T-helper 2 cell treated with Interferon-gamma antibody and Interleukin-4, amounts not matched to agents 5 μg/mL and 100 μg/mL, for 36 hours (primary cell): Measurements from ENCODE around the gene DNAJC10.
"Not testable (repeated sequence)": the region's sequence is repeated elsewhere in the genome, so short reads cannot be mapped to it uniquely, and the experiment has no call there.

ENCODE experiments used
- DNase-seq: peaks from one replicate; pipeline ENCODE4 v3.0.0; 2021; ENCODE audit warnings: low spot score
- H3K27ac Mint-ChIP-seq: one replicate; pipeline ENCODE4 v1.8.0; 2021; ENCODE audit warnings: mild to moderate bottlenecking, mixed read lengths
- H3K27me3 Mint-ChIP-seq: one replicate; pipeline ENCODE4 v1.8.0; 2021; ENCODE audit warnings: low read depth, mixed read lengths
- H3K36me3 Mint-ChIP-seq: one replicate; pipeline ENCODE4 v1.8.0; 2021; ENCODE audit warnings: low read depth, mixed read lengths
- H3K4me1 Mint-ChIP-seq: one replicate; pipeline ENCODE4 v1.8.0; 2021; ENCODE audit warnings: low read depth, mixed read lengths
- H3K4me3 Mint-ChIP-seq: one replicate; pipeline ENCODE4 v1.8.0; 2022; ENCODE audit warnings: mild to moderate bottlenecking, moderate library complexity, mixed read lengths
- H3K9me3 Mint-ChIP-seq: one replicate; pipeline ENCODE4 v1.8.0; 2021; ENCODE audit warnings: mixed read lengths

The DNAJC10 gene, protein sequence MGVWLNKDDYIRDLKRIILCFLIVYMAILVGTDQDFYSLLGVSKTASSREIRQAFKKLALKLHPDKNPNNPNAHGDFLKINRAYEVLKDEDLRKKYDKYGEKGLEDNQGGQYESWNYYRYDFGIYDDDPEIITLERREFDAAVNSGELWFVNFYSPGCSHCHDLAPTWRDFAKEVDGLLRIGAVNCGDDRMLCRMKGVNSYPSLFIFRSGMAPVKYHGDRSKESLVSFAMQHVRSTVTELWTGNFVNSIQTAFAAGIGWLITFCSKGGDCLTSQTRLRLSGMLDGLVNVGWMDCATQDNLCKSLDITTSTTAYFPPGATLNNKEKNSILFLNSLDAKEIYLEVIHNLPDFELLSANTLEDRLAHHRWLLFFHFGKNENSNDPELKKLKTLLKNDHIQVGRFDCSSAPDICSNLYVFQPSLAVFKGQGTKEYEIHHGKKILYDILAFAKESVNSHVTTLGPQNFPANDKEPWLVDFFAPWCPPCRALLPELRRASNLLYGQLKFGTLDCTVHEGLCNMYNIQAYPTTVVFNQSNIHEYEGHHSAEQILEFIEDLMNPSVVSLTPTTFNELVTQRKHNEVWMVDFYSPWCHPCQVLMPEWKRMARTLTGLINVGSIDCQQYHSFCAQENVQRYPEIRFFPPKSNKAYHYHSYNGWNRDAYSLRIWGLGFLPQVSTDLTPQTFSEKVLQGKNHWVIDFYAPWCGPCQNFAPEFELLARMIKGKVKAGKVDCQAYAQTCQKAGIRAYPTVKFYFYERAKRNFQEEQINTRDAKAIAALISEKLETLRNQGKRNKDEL

GRCh38 chr2:182715892-182716649 lies at the start of gene DNAJC10:
Gene DNAJC10, plus strand, starts transcription at chr2:182716257. Its CDS starts 1,830 bp downstream, at chr2:182718087.
- Mint-ChIP-seq H3K9me3 (no peaks in the 10 kb centered on the region), H3K27me3 (peaks cover 12% of the 10 kb centered on the region), H3K4me3 (no peak within 1 kb of the TSS), H3K4me1 (peaks cover 11% of the 10 kb centered on the region), H3K27ac (no peak within 1 kb of the TSS), H3K36me3 (peaks cover 3% of the 10 kb centered on the region)
- DNase-seq, result peak; percentile 89

DNA sequence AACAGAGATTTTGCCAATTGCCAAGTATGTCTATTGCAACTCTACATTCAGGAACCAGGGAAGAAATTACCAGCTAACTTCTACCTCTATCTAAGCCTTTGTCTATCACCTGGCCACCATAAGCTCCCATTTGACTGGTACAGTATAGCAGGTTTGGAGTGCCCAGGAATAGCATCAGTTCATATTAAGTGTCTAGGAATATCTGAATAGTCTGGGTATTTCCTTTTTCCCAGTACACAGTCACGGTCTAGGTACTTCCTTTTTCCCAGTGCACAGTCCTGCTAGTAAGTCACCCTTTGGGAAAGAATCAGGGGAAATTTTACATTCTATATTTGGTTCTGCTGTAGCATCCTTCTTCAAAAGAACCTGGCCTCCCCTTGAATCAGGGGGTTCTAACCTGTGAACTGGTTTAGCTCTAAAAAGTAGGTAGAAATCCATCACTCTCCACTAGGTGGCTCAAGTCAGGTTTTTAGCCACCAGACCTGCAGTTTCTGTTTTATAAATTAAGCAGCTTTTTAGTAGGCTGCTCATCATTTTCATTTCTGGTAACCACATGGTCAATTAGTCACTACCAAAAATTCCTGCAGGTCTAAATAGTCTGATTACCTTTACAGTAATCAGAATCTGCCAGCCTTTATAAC lies 49.3 kb upstream of the DNAJC10 start:
- Mint-ChIP-seq H3K4me3 (no peak overlapping the region), H3K27ac (no peak overlapping the region), H3K4me1 (no peaks in the 10 kb centered on the region), H3K9me3 (no peaks in the 10 kb centered on the region), H3K27me3 (peaks cover 14% of the 10 kb centered on the region), H3K36me3 (no peaks in the 10 kb centered on the region)
- DNase-seq, result no peak

DNA sequence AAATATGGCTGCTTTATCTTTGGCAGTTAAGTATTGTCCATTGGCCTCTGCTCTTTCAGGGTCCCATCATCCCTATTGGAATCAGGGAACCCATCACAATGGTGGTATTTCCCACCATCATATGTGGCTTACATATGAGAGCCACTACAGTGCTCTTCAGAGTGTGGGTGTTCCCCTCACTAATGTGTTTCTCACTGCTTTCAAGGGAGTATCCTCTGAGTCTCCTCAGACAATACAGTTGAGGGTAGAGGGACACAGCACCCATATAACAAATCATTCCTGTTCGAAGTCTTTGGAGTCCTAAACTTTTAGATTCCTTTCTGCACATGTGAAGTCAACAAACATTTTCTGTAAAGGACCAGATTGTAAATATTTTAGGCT lies 48.8 kb upstream of the DNAJC10 start:
- Mint-ChIP-seq H3K27me3 (peaks cover 13% of the 10 kb centered on the region), H3K4me1 (no peaks in the 10 kb centered on the region), H3K27ac (no peak overlapping the region), H3K9me3 (no peaks in the 10 kb centered on the region), H3K36me3 (no peaks in the 10 kb centered on the region), H3K4me3 (no peak overlapping the region)
- DNase-seq, result no peak

DNA sequence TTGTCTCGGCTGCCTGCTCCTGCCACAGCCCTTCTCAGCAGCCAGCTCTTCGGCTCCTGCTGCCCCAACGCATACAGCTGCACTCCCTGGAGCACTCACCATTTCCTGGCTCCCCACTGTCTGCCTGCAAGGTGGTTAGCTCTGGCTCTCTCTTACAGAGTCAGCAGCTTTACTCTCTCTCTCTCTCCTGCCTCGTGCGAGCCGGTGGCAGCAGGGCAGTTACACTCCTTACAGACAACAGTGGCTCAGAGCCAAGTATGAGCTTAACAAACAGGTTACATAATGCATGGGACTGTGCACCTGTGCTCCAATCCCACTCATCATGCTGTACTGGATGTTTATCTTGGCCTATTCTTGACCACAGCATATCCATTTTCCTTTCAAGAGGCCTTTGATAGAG lies 47.4 kb upstream of the DNAJC10 start:
- H3K9me3 Mint-ChIP-seq, result no peaks in the 10 kb centered on the region
- H3K27ac Mint-ChIP-seq, result no peak overlapping the region
- peaks cover 3% of the 10 kb centered on the region for H3K27me3 Mint-ChIP-seq
- no peak overlapping the region for H3K4me3 Mint-ChIP-seq
- no peak for DNase-seq
- no peaks in the 10 kb centered on the region for H3K36me3 Mint-ChIP-seq
- no peaks in the 10 kb centered on the region for H3K4me1 Mint-ChIP-seq

DNA sequence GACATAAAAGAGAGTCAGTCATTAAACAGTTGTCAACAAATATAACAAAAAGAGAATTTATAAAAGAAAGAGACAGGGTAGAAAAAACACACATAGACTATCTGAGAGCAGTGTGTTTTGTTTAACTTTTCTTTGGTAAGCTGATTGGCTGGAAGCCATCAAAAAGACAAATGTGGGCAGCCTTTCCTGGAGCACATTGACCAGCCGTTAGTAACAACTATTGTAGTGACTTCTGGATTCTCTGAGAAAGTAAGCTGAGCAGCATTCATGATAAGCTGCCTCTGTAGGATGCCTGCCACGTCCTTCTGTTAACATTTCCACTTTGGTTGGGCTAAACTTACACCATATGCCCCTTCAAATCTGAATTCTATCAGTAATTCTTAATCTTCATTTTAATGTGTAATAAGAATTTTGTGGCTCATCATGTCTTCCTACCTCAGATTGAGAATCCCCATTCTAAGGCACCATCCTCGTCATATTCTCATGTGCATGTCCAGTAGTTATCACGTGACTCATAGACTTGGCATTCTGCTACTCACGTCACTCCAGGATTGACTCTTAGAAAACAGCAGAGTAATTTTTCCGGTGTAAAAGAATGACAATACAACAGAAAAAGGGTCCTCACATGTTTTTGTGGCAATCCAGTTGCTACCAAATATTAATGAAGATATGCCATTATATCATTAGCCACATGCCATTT lies 43.4 kb upstream of the DNAJC10 start:
- DNase-seq, result no peak
- H3K27me3 Mint-ChIP-seq, result peaks cover 7% of the 10 kb centered on the region
- H3K9me3 Mint-ChIP-seq, result no peaks in the 10 kb centered on the region
- H3K36me3 Mint-ChIP-seq, result no peaks in the 10 kb centered on the region
- no peak overlapping the region for H3K27ac Mint-ChIP-seq
- no peak overlapping the region for H3K4me3 Mint-ChIP-seq
- H3K4me1 Mint-ChIP-seq, result no peaks in the 10 kb centered on the region

DNA sequence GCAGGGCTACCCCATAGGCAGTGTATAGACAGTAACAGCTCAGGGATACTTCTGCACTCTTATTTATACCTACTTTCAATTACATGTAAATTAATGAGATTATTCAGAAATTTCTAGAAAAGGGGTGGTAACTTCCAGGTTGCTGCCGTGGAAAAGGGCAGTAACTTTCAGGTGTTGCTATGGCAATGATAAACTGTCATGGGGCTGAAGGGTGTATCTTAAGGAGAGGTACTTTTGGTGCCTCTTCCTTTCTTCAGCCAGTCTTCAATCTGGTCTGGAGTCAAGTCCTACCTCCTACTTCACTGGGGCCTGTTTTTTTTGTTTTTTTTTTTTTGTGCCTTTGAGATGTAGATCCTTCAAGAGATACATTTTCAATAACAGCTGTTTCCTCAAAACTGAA lies 35.2 kb upstream of the DNAJC10 start:
- peaks cover 9% of the 10 kb centered on the region for H3K27me3 Mint-ChIP-seq
- DNase-seq, result no peak
- no peak overlapping the region for H3K27ac Mint-ChIP-seq
- no peak overlapping the region for H3K4me3 Mint-ChIP-seq
- no peaks in the 10 kb centered on the region for H3K4me1 Mint-ChIP-seq
- H3K36me3 Mint-ChIP-seq, result no peaks in the 10 kb centered on the region
- no peaks in the 10 kb centered on the region for H3K9me3 Mint-ChIP-seq

- Mint-ChIP-seq H3K4me1 (no peaks in the 10 kb centered on the region), H3K27ac (no peak overlapping the region), H3K4me3 (no peak overlapping the region), H3K27me3 (peaks cover 4% of the 10 kb centered on the region), H3K36me3 (no peaks in the 10 kb centered on the region), H3K9me3 (no peaks in the 10 kb centered on the region)
- DNase-seq, result no peak
Observed at GRCh38 chr2:182682210-182682609, 33.8 kb upstream of the DNAJC10 start.

GRCh38 chr2:182685559-182685958 lies 30.5 kb upstream of the DNAJC10 start:
- no peaks in the 10 kb centered on the region for H3K36me3 Mint-ChIP-seq
- peaks cover 8% of the 10 kb centered on the region for H3K27me3 Mint-ChIP-seq
- DNase-seq, result no peak
- no peak overlapping the region for H3K27ac Mint-ChIP-seq
- H3K4me1 Mint-ChIP-seq, result no peaks in the 10 kb centered on the region
- no peaks in the 10 kb centered on the region for H3K9me3 Mint-ChIP-seq
- no peak overlapping the region for H3K4me3 Mint-ChIP-seq

DNA sequence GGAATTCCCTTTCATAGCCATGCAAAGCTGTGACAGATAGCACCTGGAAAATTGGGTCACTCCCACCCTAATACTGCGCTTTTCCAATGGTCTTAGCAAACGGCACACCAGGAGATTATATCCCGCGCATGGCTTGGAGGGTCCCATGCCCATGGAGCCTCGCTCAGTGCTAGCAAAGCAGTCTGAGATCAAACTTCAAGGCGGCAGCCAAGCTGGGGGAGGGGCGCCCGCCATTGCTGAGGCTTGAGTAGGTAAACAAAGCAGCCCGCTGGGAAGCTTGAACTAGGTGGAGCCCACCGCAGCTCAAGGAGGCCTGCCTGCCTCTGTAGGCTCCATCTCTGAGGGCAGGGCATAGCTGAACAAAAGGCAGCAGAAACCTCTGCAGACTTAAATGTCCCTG lies 29.3 kb upstream of the DNAJC10 start:
- not testable (repeated sequence) for H3K27me3 Mint-ChIP-seq, H3K9me3 Mint-ChIP-seq, H3K36me3 Mint-ChIP-seq, H3K4me1 Mint-ChIP-seq, H3K27ac Mint-ChIP-seq, H3K4me3 Mint-ChIP-seq, DNase-seq

- H3K27me3 Mint-ChIP-seq, result peaks cover 8% of the 10 kb centered on the region
- H3K27ac Mint-ChIP-seq, result no peak overlapping the region
- peaks cover 3% of the 10 kb centered on the region for H3K9me3 Mint-ChIP-seq
- H3K36me3 Mint-ChIP-seq, result no peaks in the 10 kb centered on the region
- H3K4me1 Mint-ChIP-seq, result no peaks in the 10 kb centered on the region
- no peak overlapping the region for H3K4me3 Mint-ChIP-seq
- no peak for DNase-seq
Observed at GRCh38 chr2:182694189-182694588, 21.9 kb upstream of the DNAJC10 start.

- H3K4me1 Mint-ChIP-seq, result no peaks in the 10 kb centered on the region
- no peak for DNase-seq
- H3K36me3 Mint-ChIP-seq, result no peaks in the 10 kb centered on the region
- H3K27me3 Mint-ChIP-seq, result peaks cover 8% of the 10 kb centered on the region
- H3K9me3 Mint-ChIP-seq, result peaks cover 3% of the 10 kb centered on the region
- no peak overlapping the region for H3K27ac Mint-ChIP-seq
- H3K4me3 Mint-ChIP-seq, result no peak overlapping the region
Observed at GRCh38 chr2:182695776-182696175, 20.3 kb upstream of the DNAJC10 start.

- Mint-ChIP-seq H3K4me3 (no peak overlapping the region), H3K27ac (no peak overlapping the region), H3K4me1 (no peaks in the 10 kb centered on the region), H3K9me3 (no peaks in the 10 kb centered on the region), H3K36me3 (no peaks in the 10 kb centered on the region), H3K27me3 (peaks cover 8% of the 10 kb centered on the region)
- DNase-seq, result no peak
Observed at GRCh38 chr2:182698671-182699070, 17.4 kb upstream of the DNAJC10 start.

- Mint-ChIP-seq H3K4me3 (no peak overlapping the region), H3K9me3 (no peaks in the 10 kb centered on the region), H3K27ac (no peak overlapping the region), H3K4me1 (no peaks in the 10 kb centered on the region), H3K36me3 (no peaks in the 10 kb centered on the region), H3K27me3 (peaks cover 30% of the 10 kb centered on the region)
- DNase-seq, result no peak
Observed at GRCh38 chr2:182705761-182706160, 10.3 kb upstream of the DNAJC10 start.
